GM19452 (cell line): ENCODE results near the gene TRIM7.
"Not testable (repeated sequence)": the region's sequence is repeated elsewhere in the genome, so short reads cannot be mapped to it uniquely, and the experiment has no call there.

Source experiments
- ATAC-seq: cut with Tn5 transposase; IDR thresholded peaks from one replicate; pipeline ENCODE4 v1.9.1; 2021; ENCODE audit not compliant: unreplicated experiment

Gene TRIM7

DNA sequence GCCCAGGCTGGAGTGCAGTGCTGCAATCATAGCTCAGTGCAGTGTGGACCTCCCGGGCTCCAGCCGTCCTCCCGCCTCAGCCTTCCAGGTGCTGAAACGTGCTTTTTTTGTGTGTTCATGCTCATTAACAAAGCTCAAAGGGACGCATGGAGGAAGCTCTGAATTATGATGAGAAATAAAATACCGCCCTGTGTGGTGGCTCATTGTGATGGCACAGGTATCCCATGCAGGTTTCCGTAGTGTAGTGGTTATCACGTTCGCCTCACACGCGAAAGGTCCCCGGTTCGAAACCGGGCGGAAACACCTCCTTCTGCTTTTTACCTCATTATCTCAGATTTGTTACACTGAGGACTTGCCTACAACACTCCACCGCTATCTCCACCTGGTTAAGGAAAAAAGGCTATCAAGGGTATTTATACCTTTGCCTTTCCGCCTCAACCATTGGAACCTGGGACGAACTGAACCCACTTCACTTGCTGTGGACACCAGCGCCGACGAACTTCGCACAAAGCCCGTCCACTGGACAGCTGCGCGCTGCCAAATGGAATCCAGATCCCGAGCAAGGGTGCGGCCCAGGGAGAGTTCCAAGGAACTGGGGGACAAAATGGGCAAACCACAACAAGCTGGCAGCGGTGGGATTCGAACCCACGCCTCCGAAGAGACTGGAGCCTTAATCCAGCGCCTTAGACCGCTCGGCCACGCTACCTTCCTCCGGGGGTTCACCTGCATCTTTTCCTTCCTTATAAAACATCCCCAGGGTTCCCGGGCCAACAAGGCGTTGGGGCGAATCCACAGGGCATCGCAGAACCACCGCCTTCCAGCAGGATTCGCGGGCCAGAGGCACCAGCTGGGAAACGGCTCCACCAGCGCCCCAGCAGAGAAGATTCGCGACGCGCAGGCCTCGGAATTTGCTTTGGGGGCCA is 31.3 kb downstream of the TRIM7 start:
- peak; percentile 60 for ATAC-seq

DNA sequence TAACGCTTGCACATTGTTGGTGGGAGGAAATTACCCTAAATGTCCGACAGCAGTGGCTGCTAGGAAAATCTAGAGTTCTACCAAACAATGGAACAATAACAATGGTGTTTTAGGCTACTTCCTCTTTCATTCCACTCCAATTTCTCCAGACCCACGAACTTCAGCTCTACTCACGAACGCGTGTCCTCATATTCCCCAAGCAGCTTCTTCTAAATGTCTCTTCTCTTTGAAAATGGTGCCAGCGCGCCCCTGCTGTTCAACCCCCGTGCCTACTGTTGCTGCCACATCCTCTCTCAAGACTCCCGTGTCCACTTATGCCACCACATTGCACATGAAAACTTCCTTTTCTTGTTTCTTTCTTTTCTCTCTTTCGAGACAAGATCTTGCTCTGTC is 32.0 kb downstream of the TRIM7 start:
- ATAC-seq = peak; percentile 34

DNA sequence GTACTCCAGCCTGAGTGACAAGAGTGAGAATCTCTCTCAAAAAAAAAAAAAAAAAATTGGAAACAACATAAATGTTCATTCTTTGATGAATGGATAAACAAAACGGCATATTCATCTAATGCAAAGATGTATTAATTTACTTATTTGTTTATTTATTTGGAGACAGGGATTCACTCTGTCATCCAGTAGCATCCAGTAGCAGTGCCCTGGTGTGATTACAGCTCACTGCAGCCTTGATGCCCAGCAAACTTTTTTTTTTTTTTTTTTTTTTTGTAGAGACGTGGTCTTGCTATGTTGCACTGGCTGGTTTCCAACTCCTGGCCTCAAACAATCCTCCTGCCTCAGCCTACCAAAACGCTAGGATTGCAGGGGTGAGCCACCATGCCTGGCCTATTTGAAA is 33.2 kb downstream of the TRIM7 start:
- ATAC-seq = no peak

DNA sequence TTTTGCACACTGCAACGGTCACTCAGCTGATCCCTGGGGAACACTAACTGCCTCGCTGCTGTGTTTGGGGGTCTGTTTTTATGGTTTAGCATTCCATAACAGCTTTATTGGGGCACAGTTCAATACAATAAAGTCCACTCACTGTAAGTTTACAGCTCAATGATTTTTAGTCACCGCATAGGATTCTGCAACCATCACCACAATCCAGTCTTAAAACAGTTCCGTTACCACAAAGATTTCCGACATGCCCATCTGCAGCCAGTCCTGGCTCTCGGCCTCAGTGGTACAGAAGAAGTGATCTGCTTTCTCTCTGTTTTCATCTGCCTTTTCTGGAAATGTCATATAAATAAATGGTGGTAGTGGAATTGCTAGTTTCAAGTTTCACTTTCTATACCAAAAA is 34.0 kb downstream of the TRIM7 start:
- no peak for ATAC-seq

DNA sequence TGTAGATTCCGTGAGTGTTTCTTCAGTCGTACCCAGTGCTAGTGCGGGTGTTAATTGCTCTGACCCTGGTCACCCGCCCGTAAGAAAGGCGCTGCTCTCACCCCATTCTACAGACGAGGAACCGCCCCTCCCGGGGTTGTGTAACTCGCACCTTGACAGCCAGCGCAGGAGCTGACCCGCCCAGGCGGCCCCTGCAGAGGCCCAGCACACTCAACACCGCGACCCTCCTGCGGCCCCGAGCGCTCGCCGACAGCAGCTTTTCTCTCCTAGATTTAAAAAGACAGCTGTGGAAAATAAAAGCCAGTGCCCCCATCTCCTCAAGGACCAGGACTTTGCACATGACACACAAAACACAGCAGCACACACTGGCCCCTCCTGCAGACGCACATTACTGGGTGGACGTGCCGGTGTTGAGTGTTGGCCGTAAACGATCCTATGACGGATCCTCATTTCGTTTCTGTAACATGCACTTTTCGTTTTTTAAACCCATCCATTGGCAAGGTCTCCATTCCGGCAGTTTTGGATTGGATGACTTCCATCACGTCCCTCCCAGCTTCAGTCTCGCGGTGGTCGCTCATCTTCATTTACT is 34.7 kb downstream of the TRIM7 start:
- no peak for ATAC-seq

DNA sequence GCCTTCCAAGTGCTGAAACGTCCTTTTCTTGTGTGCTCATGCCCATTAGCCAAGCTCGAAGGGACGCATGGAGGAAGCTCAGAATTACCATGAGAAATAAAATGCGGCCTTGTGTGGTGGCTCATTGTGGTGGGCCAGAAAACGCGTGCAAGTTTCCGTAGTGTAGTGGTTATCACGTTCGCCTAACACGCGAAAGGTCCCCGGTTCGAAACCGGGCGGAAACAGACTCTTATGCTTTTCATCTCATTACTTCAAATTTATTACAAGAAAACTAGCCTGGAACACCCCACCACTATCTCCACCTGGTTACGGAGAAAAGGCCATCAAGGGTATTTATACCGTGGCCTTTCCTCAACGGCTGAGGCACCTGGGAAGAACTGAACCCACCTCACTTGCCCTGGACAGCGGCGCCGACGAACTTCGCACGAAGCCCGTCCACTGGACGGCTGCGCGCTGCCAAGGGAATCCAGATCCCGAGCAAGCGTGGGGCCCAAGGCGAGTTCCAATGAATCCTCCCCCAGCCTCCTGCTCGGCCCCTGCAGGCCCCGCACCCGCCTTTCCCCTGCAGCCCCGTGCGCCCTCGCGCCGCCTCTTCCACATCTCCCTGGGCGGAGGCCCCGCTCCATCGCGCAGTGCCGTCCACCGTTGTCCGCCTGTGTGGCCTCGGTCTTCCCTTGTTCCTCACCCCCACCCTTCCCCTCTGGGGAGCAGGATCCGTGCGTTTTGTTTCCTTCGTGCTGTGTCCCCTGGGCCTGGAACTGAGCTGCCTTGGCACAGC is 35.3 kb downstream of the TRIM7 start:
- ATAC-seq = not testable (repeated sequence)

DNA sequence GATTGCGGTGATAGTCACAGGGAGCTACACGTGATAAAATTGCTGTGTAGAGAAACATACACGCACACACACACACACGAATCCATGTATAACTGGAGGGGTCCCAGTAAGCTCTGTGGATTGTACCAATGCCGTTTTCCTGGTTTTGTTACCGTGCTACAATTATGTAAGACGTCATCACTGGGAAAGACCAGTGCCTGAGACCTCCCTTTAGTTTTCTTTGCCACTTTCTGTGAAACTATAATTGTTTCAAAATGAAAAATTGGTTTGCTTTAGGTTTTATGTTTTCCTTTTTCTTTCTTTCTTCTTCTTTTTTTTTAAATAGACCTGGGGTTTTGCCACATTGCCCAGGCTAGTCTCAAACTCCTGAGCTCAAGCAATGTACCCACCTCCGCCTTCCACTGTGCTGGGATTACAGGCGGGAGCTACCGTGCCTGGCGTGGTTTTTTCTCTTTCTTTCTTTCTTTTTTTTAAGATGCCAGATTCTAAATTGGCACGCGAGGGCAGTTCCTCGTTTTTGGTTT is 36.3 kb downstream of the TRIM7 start:
- ATAC-seq = no peak

DNA sequence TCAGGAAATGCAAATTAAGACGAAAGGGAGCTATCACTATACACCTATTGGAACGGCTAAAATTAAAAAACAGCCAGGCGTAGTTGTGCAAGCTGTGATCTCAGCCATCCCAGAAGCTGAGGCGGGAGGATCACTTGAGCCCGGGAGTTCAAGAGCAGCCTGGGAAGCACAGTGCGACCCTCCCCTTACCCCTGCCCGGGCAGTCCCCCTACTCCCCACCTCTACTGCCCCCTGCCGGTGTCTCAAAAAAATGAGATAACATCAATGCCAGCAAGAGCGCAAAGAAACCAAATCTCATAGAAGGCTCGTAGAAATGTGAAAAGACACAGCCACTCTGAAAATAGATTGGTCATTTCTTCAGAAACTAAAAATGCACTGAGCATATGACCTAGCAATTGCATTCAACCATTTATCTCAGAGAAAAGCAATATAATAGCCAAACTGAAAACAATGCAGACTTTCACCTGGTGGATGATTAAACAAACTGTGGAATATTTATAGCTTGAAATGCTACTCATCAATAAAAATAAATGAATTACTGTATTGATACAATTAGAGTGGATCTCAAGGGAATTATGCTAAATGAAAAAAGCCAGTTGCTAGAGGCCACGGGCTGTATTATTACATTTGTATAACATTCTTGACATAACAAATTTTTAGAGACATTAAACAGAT is 37.0 kb downstream of the TRIM7 start:
- ATAC-seq = no peak

DNA sequence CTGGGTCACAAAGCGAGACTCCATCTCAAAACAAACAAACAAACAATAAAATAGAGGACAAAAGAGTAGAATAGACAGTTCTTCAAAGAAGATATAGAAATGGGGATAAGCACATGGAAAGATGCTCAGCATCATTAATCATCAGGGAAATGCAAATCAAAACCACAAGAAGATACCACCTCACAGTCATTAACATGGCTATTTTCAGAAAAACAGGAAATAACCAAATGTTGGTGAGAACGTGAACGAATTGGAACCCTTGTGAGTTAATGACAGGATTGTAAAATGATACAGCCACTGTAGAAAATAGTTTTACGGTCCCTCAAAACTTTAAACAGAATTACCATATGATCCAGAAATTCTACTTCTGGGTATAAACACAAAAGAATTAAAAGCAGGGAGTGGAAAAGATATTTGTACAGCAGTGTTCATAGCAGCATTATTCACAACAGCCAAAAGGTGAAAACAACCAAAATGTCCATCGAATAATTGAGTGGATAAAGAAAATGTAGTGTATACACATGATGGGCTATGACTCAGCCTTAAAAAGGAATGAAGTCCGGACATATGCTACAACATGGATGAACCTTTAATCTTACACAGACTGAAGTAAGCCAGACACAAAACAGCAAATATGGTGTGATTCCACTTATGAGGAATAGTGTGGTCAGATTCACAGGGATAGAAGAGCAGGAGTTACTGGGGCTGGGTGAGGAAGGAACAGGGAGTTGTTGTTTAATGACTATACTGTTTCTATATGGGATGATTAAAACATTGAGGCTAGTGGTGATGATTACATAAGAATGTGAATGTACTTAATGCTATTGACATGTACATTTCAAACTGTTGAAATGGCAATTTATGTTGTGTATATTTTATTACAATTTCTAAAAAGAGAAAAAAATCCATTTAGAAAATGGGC is 37.9 kb downstream of the TRIM7 start:
- no peak for ATAC-seq

DNA sequence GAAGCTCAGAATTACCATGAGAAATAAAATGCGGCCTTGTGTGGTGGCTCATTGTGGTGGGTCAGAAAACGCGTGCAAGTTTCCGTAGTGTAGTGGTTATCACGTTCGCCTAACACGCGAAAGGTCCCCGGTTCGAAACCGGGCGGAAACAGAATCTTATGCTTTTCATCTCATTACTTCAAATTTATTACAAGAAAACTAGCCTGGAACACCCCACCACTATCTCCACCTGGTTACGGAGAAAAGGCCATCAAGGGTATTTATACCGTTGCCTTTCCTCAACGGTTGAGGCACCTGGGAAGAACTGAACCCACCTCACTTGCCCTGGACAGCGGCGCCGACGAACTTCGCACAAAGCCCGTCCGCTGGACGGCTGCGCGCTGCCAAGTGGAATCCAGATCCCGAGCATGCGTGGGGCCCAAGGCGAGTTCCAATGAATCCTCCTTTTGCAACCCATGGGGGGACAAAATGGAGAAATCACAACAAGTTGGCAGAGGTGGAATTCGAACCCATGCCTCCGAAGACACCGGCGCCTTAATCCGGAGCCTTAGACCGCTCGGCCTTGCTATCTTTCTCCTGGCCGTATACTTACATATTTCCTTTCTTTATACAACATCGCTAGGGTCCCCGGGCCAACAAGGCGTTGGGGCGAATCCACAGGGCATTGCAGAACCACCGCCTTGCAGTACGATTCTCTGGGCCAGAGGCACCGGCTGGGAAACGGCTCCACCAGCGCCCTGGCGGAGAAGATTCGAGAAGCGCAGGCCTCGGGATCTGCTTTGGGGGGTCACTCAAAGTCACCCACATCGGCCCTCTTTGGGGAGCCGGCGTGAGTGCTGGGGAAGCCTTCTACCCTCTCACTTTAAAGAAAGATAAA is 40.7 kb downstream of the TRIM7 start:
- ATAC-seq = no peak

DNA sequence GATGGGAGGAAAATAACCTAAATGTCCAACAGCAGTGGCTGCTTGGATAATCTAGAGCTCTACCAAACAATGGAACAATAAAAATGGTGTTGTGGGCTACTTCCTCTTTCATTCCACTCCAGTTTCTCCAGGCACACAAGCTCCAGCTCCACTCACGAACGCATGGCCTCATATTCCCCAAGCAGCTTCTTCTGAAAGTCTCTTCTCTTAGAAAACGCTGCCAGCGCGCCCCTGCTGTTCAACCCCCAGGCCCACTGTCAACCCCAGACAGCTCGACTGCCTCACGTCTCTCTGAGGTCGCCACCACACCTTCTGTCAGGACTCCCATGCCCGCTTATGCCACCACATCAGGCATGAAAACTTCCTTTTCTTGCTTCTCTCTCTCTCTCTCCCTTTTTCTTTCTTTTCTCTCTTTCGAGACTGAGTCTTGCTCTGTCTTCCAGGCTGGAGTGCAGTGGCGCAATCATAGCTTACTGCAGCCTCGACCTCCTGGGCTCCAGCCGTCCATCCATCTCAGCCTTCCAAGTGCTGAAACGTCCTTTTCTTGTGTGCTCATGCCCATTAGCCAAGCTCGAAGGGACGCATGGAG is 41.4 kb downstream of the TRIM7 start:
- no peak for ATAC-seq

DNA sequence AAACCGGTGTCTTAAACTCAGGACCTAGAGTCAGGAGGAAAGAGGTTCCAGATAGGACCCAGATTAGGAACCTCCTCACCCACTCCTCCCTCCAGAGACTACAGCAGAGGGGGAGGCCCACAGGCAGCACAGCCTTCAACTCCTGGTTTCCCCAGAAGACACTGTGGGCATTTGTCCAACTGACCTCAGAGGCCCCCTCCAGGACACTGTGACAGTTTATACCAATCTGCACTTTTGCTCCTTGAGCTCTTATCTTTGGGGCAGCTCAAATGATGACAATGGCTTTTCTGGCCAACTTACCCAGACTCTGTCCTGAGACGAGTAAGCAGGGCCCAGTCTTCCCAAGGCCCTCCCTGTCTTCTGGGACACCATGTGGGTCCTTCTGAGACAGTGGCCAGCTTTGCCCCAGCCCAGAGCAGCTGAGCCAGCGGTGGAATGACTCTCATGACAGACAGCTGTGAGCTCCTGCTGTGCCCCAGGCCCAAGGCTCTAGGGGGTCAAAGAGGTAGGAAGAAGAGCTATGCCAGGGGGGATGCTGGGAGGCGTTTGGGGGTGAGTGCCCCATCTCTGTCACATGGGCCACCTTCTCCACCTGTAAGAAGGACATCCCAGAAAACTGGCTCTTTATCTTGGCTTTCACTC is 43.3 kb downstream of the TRIM7 start:
- ATAC-seq = no peak

DNA sequence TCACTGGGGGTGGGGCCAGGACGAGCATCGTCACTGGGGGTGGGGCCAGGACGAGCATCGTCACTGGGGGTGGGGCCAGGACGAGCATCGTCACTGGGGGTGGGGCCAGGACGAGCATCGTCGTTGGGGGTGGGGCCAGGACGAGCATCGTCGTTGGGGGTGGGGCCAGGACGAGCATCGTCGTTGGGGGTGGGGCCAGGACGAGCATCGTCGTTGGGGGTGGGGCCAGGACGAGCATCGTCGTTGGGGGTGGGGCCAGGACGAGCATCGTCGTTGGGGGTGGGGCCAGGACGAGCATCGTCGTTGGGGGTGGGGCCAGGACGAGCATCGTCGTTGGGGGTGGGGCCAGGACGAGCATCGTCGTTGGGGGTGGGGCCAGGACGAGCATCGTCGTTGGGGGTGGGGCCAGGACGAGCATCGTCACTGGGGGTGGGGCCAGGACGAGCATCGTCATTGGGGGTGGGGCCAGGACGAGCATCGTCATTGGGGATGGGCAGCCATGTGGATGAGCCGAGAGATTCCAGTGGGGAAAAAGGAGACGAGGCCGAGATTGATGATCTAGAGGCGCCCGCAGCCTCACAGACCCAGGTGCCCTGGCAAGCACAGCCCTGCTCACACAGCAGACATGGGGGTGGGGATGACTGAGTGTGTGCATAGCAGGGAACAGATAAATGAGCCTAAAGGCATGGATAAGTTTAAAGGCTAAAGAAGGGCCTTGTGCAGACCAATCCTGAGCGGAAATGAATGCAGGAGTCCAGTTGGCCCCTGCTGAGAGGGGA is 44.1 kb downstream of the TRIM7 start:
- ATAC-seq = not testable (repeated sequence)

DNA sequence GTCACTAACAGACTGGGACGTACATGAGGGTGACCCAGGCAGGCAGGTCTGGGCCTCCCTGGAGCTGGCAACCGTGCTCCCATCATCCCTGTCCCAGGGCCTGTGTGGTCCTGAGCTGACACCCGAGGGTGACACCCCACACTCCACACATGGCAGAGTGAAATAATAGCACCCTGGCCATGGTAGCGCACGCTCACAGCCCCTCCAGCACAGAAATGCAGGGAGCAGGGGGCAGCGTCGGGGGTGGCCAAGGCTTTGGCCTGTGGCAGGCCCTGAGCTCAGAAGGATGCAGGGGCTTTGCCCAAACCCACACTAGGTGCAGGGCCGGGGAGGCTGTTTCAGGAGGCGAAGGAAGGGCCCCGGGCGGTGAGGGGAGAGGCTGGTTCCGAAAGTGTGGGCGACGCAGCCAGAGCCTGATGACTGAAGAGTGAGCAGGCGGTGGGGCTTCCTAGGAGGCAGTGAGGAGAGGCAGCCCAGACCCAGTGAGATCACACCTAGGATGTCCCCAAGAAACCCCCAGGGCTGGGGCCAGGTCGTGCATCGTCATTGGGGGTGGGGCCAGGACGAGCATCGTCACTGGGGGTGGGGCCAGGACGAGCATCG is 44.7 kb downstream of the TRIM7 start:
- ATAC-seq = peak; percentile 42

DNA sequence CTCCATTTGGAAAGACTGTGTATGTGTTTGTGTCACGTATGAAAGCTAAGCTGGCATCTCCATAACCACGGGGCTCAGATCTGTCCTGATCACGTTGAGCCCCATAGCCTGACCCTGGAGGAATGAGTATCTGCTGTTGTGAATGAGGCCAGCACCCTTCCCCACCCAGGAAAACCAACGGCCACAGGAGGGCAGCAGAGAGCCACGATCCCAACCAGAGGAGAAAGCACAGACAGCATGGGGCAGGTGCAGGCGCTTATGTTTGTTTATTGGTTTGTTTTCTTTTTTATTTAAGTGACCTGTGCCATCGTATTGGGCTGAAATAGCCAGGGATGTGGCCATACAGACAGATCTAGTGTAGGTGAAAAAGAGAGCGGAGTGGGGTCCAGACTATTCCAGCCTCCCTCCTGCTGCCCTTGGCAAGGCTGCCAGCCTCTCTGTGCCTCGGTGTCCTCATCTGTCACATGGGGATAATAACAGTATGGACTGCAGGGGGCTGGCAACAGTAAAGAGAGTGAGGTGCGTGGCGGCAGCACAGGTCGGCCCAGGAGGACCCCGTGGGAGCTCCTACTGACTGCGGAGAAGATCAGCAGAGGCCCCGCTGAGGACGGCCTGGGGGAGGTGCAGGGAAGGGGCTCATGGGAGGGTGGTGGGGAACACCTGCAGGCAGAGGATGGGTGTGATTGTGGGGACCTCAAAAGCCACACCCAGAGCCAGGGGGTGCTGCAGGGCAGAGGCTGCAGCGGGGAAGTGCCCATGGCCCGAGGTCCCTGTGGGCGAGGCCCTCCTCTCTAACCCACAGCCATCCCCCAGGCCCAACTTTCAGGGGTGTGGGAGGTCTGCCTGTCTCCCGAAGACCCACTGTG is 45.5 kb downstream of the TRIM7 start:
- peak; percentile 66 for ATAC-seq

DNA sequence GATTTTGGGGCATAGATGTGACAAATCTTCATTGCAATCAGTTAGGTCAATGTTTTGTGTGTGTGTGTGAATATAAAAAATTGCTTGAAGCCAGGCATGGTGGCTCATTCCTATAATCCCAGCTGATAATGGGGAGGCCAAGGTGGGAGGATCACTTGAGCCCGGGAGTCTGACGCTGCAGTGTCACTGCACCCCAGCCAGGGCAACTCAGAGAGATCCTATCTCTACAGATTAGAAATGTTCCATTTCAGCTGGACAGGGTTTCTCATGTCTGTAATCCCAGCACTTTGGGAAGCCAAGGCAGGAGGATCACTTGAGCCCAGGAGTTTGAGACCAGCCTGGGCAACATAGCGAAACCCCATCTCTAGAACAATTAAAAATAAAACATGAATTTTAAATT is 46.1 kb downstream of the TRIM7 start:
- no peak for ATAC-seq
